NCI-H2196 treated with DMSO at 0.1 percent for 48 hours (cell line): ENCODE measurements around the gene MBD2.

Experiments used
- DNase-seq: peaks from one replicate; lab custom pipeline; 2025; ENCODE audit not compliant: unreplicated experiment; lab: John Stamatoyannopoulos, UW

MBD2 gene

DNA sequence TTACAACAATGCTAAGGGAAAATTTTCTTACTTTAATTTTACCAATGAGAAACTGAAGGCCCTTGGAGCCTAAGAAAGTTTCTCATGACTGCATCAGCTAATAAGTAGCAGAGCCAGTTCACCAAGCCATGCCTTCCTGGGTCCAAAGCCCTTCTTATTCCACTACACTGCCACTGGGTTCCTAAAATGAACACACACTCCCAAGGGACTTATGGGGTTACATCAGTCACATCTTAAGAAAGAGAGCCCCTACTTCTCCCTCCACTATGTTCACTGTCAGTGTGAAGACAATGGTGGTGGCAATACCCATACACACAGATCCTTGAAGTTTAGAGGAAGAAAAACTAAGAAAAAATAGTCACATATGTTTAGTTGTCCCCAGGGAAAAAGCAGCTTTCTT lies 20.6 kb downstream of the MBD2 start:
- DNase-seq = no peak

DNA sequence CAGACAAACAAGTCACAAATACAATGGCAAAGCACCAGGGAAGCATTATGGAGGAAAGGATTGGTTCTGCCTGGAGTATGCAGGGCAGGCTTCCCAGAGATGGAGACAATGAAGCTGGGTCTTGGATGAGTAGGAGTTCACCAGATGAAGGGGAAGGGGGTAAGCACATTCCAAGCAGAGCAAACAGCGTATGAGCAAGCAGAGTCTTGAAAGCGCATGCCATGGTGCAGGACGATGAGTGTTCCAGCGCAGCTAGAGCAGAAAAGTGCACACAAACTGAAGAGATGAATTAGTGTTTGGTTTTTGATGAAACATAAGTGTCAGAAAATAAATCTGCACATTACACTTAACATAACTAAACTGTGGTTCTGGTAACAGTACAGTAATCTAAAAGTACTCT lies 21.6 kb downstream of the MBD2 start:
- DNase-seq = no peak

DNA sequence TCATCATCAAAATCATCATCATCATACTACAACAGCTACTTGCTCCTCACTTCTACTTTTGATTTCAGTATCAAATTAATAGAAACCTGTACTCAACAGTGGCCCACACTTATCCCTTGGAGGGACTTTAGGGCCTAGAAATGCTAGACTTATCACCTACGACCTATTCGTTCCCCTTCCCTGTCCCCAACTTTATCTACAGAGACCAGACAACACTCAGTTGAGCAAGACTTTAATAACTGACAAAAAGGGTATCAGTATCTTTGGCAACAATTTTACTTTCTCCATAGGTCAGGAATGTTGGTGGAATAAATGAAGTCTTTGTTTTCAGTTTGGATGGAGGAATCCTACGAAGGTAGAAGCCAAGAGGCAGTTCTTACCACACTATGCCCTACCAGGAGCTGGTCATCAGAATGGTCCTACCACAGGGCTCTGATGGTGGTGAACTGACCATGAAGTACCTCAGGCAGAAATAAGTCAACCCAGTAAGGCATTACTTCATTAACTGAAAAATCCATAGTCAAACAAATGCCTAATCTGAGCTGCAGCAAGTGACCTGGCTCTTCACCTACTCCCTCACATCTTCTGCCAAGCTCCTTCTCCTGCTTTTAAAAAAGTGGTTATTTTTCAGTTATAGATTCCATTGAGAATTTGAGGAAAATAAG lies 26.6 kb downstream of the MBD2 start:
- DNase-seq = no peak

DNA sequence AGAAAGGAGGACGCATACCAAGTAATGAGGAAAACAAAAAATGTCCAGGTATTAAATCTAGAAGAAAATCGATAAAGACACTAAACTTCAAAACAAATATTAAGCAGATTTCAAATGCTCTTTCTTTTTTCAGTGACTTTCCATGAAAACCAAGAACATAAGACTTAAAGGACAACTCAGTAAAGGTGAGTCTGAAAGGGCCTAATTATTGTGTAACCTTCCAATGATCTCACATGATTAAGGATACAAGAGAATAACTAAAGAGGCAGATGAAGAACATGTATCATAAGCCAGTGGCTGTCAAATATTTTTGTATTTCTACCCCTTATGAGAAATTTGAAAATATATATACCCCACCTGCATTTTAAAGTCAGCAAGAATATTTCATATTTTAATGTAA lies 30.7 kb downstream of the MBD2 start:
- no peak for DNase-seq

DNA sequence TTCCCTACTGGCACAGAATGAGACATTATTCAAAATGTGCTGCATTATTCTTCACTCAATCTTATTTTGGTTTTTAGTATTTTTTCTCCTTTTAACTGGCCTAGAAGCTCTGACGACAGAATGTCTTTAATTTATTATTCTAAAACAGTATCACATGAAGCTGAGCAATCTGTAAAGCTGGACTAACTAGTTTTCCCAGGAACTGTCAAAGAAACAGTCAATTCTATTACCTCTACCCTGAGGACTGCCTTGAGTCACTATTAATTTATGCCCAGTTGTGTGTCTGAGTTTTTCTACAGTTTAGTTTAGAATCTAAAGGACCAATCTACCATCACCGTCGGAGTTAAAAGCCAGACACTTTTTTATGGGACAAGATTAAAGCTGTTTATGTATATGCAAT lies 31.6 kb downstream of the MBD2 start:
- no peak for DNase-seq

DNA sequence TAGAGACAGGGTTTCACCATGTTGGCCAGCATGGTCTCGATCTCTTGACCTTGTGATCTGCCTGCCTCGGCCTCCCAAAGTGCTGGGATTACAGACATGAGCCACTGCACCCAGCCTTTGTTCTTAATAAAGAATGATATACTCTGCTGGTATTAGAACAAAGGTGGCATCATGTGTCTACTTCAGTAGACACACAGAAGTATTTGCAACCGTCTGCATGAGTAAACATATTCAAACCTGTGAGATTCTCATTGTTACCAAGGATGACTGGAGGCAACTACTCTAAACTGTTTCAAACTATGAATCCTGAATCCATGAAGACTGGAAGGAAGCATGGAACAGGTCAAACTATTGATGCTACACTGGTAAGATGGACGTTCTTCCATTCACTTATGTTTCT lies 32.1 kb downstream of the MBD2 start:
- no peak for DNase-seq

DNA sequence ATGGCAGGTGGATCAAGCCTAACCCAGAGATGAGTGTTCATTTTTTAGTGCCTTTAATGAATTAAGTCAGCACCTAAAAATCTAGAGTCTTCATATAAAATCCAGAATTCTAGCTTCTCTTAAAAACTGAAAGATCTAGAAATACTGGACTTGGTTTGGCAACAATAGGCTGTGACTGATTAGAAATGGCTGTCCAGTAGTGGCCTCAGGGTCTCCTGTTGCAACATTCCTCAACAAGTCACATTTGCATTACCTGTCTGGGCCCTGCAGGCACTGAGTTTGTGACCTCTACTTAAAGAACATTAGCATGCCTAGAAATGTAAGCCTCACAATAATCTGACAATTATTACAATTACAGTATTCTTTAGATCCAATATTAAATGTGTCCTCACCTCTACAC lies 33.1 kb downstream of the MBD2 start:
- no peak for DNase-seq

DNA sequence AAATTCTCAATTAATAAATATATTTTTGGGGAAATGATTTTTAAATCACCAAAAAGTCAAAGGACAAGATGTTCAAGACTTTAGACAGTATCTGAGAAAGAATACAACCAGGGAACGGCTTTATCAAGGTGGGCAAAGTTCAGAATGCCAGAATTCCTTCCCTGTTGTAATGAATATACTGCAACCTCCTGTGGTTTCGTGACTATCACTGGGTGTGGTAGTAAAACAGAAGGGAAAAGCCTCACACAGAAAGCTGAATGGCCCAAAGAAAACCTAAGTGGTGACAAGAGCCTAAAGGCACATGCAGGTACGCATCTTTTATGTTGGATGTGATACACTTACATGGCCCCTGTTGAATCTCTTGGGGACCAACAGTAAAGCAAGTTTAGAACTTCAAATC lies 37.1 kb downstream of the MBD2 start:
- no peak for DNase-seq

DNA sequence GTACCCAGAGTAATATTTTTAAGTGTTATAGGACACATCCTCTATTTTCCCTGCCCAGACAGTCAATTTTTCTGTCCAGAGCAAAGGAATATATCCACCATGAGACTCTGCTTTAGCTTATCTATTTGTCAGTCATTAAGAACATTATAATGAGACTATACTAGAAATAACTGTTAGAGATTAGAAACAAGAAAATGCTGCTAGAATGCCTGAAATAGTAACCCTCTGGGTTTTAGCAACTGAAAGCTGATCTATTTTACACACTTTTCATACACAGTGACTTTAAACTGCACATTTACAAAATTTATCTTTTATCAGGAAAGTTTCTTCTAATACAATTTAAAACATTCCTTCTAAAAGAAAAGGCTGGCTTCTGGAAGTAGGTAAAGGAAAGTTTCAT lies 39.6 kb downstream of the MBD2 start:
- no peak for DNase-seq

DNA sequence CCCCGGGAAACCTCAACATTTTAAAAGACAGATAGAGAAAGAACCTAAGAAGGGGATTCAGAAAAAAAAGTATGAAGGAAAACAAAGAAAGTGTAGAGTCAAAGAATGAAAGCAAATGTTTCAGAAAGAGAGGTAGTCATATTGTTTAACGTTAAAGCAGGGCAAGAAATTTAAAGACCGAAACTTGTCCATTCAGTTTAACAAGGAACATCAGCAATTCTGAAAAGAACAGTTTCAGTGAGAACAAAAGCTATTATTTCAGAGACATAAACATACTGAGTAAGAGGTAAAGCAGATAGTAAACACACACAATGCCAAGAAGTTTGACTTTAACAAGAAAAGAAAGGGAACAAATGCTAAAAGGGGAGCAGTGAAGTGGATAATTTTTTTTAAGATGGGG lies 41.1 kb downstream of the MBD2 start:
- DNase-seq = no peak

DNA sequence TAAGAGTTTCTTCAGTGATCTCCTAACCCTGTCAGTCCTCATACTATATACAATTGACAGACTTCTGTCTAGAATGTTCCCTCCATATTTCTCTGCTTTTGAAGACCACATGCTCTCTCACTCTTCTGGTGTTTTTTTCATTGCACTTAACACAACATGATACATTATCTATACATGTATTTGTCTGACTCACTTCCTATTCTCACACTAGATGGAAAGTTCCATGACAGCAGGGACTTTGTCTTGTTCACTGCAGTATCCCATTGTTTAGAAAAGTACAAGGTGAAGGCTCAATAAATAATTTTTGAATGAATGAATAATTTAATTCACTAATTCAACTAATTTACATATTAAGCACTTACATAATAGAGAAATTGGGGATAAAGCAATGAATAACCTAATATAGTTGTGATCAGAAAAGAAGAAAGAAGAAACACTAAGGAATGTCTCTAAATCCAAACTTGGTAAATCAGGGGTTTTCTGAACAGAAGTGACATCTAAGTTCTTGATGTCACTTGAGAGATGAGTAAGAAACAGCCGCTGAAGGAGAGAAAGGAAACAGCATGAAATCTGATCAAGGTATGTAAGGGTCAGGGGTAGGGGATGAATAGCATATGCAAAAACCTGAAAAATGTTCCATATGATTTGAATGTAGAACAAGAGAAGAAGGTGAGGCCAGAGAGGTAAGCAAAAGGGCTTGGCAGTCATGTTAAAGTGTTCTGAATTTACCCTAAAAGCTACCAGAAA lies 42.4 kb downstream of the MBD2 start:
- DNase-seq = no peak

DNA sequence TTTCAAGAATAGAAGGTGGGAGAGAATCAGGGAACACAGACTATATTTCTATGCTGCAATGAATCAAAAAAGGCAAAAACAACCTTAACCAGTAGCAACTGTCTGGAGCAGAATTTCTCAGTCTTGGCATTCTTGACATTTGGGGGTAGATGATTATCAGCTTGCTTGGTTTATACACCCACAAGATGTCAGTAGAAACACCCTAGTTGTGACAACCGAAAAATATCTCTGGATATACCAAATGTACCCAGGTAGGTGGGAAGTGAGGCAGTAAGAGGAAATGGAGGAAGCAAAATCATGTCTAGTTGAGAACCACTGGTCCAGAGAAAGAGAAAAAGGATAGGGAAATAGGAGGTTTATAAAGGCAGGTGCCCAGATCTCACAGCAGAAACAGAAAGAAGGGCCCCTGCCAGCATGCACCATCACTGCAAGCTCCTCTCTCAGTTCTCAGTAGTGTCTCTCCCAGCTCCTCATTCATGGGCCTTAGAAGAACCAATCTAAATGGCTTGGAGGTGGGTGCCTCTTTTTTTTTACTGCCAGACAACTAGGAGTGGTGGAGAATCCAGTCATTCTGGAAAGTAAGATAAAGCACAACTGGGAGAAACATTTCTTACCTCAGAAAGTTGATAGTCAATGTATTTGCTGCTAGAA lies 50.4 kb downstream of the MBD2 start:
- no peak for DNase-seq

DNA sequence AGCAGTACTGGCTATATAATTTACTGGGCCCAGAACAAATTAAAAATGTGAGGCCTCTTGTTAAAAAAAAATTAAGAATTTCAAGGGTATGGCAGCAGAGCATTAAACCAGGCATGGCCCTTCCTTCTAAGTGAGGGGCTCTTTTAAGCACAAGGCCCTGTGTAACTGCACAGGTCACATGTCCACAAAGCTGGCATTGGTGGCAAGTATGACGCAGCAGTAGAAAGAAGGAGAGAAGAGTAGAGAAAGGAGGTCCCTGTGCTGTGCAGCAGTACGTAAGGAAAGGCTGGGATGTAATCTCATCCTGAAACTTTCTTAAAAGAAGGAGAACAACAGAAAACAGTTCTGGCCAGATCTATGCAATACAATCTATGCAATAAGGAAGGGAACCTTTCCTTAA lies 51.2 kb downstream of the MBD2 start:
- no peak for DNase-seq

DNA sequence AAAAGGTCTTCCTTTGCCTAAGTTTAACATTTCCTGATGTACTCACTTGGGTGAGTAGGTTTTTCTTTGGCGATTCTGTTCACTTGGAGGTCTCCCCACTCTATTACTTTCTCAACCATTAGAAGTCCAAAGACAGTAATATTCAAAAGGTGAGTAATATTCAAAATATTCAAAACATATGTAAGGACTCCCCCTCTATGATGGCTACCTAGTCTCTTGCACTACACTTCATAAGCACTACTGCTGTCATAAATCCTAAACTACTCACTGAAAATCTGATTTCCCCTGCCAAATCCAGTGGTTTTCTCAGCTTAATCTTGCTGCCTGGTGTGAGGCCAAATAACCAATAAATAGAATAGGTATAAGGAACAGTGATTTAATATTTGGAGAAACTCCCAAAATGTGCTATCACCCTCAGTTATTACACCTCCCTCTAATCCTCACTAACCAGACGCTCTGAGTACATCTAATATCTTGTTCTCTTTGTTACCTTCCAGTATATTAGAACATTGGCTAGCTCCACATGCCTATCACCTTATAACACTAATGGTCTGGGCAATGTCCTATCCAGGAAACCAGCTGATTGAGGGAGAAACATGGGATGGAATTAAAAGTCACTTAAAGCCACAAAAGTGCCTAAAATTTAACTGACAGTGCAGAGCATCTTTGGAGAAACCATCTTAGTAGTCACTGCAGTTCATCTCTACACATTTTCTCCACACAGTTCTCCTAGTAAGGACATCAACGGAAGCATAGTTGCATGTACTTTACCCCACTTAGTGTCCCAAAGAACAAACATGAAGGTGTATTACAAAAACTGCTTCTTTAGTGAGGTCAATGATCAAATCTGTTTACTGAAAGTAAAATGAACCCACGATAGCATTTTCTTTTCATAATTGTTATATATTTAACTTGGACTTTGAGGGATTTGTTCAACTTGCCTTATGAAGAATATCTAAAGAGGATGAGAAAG lies 54.8 kb downstream of the MBD2 start:
- no peak for DNase-seq

DNA sequence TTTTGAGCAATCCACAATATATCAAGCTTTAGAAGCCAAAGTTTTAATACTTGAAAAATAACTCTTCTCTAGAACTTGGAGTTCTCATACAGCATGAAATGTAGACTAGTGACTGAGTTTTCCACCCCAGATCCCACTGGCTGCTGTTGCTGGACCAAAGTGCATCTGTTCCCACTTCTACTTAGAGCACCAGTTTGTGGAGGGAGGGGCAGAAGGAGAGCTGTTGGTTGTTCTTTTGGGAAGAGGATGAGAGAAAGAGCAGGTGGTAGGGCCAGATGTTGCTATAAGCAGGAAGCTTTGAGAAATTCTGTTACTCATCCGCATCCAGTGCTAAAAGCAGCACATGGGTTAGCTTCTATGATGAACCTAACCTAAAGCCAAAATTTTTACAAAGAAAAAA lies 59.0 kb downstream of the MBD2 start:
- no peak for DNase-seq

DNA sequence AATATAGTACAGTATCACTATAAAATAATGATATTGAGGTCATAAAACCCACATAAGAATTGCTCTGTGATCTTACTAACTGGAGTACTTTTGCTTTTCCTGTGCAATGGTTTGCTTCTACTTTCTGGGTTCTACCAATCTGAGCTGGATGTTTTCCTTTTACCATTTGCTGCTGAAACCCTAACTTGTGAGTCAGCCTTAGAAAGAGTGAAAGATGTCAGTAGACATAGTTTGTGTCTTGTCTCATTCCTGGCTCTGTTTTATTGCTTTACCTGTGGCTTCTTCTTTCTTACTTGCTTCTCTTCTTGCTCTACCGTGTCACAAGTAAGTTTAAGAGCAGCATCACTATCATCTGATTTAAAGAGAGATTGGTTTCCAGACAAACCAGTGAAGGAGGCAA lies 61.0 kb downstream of the MBD2 start:
- DNase-seq = no peak

DNA sequence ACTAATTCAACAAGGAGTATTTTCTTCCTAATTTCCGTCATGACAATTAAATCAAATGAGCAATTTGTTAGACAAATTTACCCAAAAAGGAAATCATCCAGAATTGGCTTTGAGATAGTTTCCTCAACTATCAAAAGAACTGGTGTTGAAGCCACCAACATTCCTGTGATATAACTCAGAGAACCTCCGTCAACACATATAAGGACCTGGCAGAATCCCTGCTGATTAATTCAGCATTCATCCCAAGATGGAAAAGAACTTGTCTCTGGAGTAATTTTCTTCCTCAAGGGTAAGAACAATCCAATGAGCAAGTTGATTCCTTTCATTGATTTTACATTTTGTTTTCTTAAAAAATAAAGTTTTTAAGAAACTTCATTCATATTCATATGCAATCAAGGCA lies 62.0 kb downstream of the MBD2 start:
- no peak for DNase-seq

DNA sequence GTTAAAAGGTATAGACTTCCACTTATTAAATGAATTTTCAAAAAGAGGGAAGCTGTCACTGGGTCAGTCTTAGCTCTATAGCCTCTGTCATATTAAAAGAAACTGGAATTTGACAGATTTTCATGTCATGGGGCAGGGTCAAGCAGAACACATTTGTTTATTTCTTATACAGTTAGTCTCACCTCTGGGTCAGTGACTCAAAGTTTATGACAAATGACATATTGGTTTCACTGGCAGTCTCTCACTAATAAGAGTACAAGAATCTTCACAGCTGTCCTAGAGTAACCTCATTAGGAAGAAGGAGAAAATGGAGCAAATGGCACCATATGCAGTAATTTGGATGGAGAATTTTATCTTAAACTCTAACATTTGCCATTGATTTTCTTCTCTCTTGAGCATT lies 63.2 kb downstream of the MBD2 start:
- DNase-seq = no peak

DNA sequence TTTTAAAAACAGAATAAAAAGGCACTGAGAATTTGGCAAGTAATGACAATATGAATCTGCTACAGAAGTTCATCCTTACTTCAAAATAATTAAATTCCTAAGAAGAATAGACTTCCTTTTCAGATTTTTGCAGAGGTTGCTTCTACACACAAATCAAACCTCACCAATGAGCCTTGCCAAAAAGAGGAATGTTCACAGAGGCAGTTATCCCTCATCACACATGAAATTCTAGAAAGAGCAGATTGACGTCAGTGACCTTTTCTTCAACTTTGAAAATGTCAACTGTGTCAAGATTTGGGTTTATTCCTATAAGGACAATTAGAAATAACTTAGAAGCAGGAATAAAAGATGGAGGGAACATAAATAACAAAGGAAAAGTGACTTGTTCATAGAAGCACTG lies 64.6 kb downstream of the MBD2 start:
- DNase-seq = no peak

DNA sequence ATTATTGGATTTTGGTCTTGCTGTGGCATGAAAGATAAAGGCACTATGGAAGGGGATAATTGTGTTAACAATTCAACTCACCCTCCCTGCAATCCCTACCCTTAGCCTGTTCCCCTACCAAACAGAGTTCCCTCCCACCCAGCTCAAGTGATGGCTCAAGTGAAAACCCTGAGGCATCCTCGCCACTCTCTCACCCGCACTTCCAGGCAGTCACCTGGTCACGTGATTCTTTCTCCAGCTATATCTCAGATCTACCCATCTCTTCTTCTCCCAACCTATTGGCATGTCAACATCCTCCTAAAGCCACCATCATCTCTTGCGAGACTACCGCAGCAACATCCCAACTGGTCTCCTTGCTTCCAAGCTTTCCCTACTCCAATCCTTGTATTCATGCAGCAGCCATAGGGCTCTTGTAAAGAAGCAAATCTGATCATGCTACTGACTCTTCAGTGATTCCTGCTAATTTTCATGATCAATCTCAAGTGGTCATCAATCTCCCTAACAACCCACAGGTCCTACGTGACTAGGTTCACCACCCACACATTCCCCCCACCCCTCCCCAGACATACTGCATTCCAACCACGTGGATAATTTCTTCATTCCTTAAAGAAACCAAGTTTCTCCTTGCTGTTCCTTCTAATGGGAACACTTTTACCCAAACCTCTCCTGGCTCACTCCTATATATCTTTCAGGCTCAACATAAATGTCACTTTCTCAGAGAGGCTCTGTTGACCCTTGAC lies 66.7 kb downstream of the MBD2 start:
- DNase-seq = no peak

DNA sequence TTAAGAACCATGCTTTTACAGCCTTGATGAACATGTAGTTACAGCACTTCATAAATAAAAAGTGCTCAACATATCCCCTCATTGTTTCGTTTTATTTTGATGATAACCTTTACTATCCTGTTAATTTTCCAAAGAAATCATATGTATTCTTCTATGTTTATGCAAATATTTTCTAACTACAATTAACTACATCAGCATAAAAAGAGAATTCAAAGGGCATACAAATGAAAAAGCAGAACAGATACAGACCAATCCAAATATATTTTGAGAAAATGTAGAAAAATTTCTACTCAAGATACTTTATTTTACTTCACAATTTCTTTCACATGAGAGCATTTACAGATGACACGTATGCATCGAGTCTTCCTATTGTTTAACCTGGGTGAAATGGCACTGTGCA lies 69.1 kb downstream of the MBD2 start:
- DNase-seq = no peak
